A673 (cell line): ENCODE measurements around the gene TECTA. TPM values are rescaled to one million over a fixed set of nuclear protein-coding genes. Genes with fewer than 3 reads are reported as not detected.

Experiments
- BruUV-seq: library from RNA; stranded (reverse); fragments of 400-500 nt; replicated peaks from 2 replicates; lab custom pipeline; 2021; lab: Mats Ljungman, UMichigan
- CTCF ChIA-PET: fragments of 300-600 bp; sonication (Branson Sonifier 250); formaldehyde crosslinking; loops from one replicate; lab custom pipeline; 2022; ENCODE audit warnings: antibody characterized with exemption; lab: Charles Lee
- POLR2A ChIA-PET: fragments of 300-600 bp; sonication (Branson Sonifier 250); formaldehyde crosslinking; loops from one replicate; lab custom pipeline; 2022; ENCODE audit warnings: antibody characterized with exemption; ENCODE audit not compliant: low non-redundant PET; lab: Charles Lee
- DNase-seq: peaks from one replicate; pipeline ENCODE4 v3.0.0-alpha.2; 2015; ENCODE audit warnings: low spot score
- H3K27ac ChIP-seq: fragments of 200-600 bp; sonication (generic); 2 replicates; pipeline ENCODE4 v1.5.1; 2016; ENCODE audit warnings: mixed run types, low read depth, mild to moderate bottlenecking, mixed read lengths, antibody characterized with exemption, low read length; ENCODE audit not compliant: poor library complexity, severe bottlenecking
- H3K27me3 ChIP-seq: fragments of 200-600 bp; sonication (generic); replicated peaks from 2 replicates; pipeline ENCODE4 v1.6.1; 2017; ENCODE audit warnings: mixed run types, low read depth, mild to moderate bottlenecking, mixed read lengths, antibody characterized with exemption, low read length; ENCODE audit not compliant: insufficient read depth, poor library complexity
- H3K36me3 ChIP-seq: fragments of 200-600 bp; sonication (generic); 2 replicates; pipeline ENCODE4 v1.6.1; 2016; ENCODE audit warnings: mixed run types, mild to moderate bottlenecking, mixed read lengths, antibody characterized with exemption, low read length; ENCODE audit not compliant: insufficient read depth, poor library complexity, severe bottlenecking
- H3K4me1 ChIP-seq: fragments of 200-600 bp; sonication (generic); 2 replicates; pipeline ENCODE4 v1.6.1; 2017; ENCODE audit warnings: mixed run types, mild to moderate bottlenecking, mixed read lengths, antibody characterized with exemption, low read length; ENCODE audit not compliant: insufficient read depth, poor library complexity, severe bottlenecking
- H3K4me3 ChIP-seq: fragments of 200-600 bp; sonication (generic); 2 replicates; pipeline ENCODE4 v1.5.1; 2016; ENCODE audit warnings: low read depth, mixed run types, mild to moderate bottlenecking, mixed read lengths, low read length; ENCODE audit not compliant: poor library complexity, severe bottlenecking
- H3K9me3 ChIP-seq: fragments of 200-600 bp; sonication (generic); 2 replicates; pipeline ENCODE4 v1.6.1; 2016; ENCODE audit warnings: mixed run types, low read depth, mild to moderate bottlenecking, mixed read lengths, antibody characterized with exemption, low read length; ENCODE audit not compliant: poor library complexity, severe bottlenecking
- CTCF ChIP-seq: fragments of 300-800, 200-600 bp; sonication (generic); conservative IDR thresholded peaks from 2 replicates; pipeline ENCODE4 v1.5.1; 2017; ENCODE audit warnings: low read depth, mild to moderate bottlenecking, antibody characterized with exemption, low read length, moderate library complexity, mixed read lengths
- EZH2 ChIP-seq: fragments of 200-600 bp; sonication (generic); IDR thresholded peaks from 2 replicates; pipeline ENCODE4 v1.6.1; 2017; ENCODE audit warnings: borderline replicate concordance, low read depth, mild to moderate bottlenecking, mixed read lengths, antibody characterized with exemption, low read length; ENCODE audit not compliant: poor library complexity, severe bottlenecking
- intact Hi-C: fragments of 100-400 bp; cut with micrococcal nuclease; formaldehyde crosslinking; loops from one replicate; pipeline ENCODE4 v1.10.0; 2022; ENCODE audit not compliant: unreplicated experiment
- total RNA-seq: library from RNA; stranded (reverse); gene quantifications from 2 replicates; pipeline ENCODE4 v1.2.3, GENCODE V29; 2021

The TECTA gene
- total RNA-seq, 1 experiment from 2014 or later: 0.19 TPM

GRCh38 chr11:121134741-121135312 lies 33.8 kb downstream of the TECTA start:
- no peak for DNase-seq
- Histone ChIP-seq H3K4me3 (no peak overlapping the region), H3K27me3 (peaks cover 2% of the 10 kb centered on the region), H3K4me1 (no peaks in the 10 kb centered on the region), H3K36me3 (no peaks in the 10 kb centered on the region), H3K27ac (no peak overlapping the region), H3K9me3 (no peaks in the 10 kb centered on the region)
- TF ChIP-seq EZH2: no peak
- TF ChIP-seq CTCF: no peak
- POLR2A ChIA-PET: no interaction called here
- CTCF ChIA-PET: no interaction called here
- intact Hi-C loops: no loop called here
- no TSS peak for BruUV-seq

DNA sequence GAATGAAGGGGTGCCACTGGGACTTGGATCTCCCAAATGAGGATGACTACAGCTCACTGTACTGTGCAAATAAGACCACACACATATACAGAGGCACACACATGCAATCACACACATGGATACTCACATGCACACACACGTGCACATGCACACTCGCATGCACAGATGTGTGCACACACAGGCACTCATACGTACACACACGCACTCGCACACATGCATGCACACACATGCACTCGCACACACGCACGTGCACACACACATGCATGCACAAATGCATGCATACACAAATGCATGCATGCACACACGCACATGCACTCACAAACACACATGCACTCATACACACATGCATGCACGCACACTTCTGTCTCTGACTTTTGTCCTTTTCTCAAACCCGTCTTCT lies 36.0 kb downstream of the TECTA start:
- CTCF ChIA-PET: no interaction called here
- no TSS peak for BruUV-seq
- TF ChIP-seq EZH2 (no peak), CTCF (no peak)

GRCh38 chr11:121138259-121138658 lies 37.2 kb downstream of the TECTA start:
- H3K36me3 ChIP-seq: no peaks in the 10 kb centered on the region
- BruUV-seq: no TSS peak
- POLR2A ChIA-PET: no interaction called here
- intact Hi-C loops: no loop called here
- no peaks in the 10 kb centered on the region for H3K9me3 ChIP-seq
- no peak for DNase-seq
- no peak for TF ChIP-seq CTCF
- TF ChIP-seq EZH2: no peak
- no peak overlapping the region for H3K4me3 ChIP-seq
- H3K27me3 ChIP-seq: peaks cover 5% of the 10 kb centered on the region
- H3K4me1 ChIP-seq: no peaks in the 10 kb centered on the region
- H3K27ac ChIP-seq: no peak overlapping the region
- CTCF ChIA-PET: no interaction called here

More for the DNA sequence above, 36.0 kb downstream of the TECTA start:
- Histone ChIP-seq H3K4me3 (no peak overlapping the region), H3K27ac (no peak overlapping the region), H3K4me1 (no peaks in the 10 kb centered on the region), H3K27me3 (peaks cover 5% of the 10 kb centered on the region), H3K36me3 (no peaks in the 10 kb centered on the region), H3K9me3 (no peaks in the 10 kb centered on the region)
- intact Hi-C loops: no loop called here
- no peak for DNase-seq
- POLR2A ChIA-PET: no interaction called here
